Mammary epithelial cell (primary cell): ENCODE results near the gene CHPF.

Source experiments
- EZH2 ChIP-seq: IDR thresholded peaks from 2 replicates; pipeline ENCODE4 v1.6.1; 2012; ENCODE audit warnings: low read length, inconsistent platforms, borderline replicate concordance
- TF ChIP-seq, protein P1 (sequence below), 2 donors: IDR thresholded peaks in 1 of 2; conservative IDR thresholded peaks in 1 of 2; 2 replicates each; pipeline ENCODE4 v1.5.1; 2011 to 2012; ENCODE audit warnings: inconsistent platforms in 2 of 2, low read length in 2 of 2, mild to moderate bottlenecking in 2 of 2, control low read depth in 1 of 2, low read depth in 1 of 2; ENCODE audit not compliant: insufficient read depth in 1 of 2; ENCODE audit errors: extremely low read depth in 1 of 2

DNA sequence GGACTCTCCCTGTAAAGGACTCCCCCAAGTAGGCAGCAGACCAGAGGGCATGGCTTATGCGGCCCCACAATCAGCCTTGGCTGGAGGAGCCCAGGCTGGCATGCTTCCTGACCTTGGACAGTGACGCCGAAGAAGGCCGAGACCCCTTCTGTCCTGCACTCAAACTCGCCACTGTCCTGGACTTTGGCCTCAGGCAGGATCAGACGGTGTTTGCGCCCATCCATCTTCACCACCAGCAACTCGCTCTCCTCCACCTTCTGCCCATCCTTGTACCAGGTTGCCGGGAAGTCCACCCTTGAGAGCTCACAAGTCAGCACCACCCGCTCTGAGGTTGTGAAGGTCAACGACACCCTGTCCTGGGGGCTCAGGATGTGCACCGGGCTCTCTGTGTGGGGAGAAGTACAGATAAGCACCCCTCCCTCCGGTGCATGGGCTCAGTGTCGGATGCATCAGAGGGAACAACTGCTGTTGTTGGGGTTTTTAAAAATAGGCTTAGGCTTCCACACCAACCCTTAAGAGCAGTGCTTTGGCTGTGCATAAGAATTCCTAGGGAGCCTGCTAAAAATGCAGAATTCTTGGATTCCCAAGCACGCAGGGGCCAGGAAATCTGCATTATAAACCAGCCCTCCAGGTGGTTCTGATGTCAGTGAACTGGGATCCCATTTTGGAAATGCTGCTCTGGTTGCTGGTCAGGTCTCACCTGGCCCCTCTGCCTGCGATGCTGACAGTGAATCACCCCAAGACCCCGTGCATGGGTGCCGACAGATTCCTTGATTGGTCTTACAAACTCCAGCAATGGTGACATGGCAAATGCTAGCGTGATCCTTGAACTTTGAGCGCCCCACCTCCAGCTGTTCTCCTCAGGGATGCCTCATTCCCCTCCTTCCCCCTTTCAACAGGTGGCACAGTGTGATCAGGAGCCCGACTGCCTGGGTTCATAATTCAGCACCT, 21.8 kb upstream of the CHPF start:
- TF ChIP-seq, protein P1, sequence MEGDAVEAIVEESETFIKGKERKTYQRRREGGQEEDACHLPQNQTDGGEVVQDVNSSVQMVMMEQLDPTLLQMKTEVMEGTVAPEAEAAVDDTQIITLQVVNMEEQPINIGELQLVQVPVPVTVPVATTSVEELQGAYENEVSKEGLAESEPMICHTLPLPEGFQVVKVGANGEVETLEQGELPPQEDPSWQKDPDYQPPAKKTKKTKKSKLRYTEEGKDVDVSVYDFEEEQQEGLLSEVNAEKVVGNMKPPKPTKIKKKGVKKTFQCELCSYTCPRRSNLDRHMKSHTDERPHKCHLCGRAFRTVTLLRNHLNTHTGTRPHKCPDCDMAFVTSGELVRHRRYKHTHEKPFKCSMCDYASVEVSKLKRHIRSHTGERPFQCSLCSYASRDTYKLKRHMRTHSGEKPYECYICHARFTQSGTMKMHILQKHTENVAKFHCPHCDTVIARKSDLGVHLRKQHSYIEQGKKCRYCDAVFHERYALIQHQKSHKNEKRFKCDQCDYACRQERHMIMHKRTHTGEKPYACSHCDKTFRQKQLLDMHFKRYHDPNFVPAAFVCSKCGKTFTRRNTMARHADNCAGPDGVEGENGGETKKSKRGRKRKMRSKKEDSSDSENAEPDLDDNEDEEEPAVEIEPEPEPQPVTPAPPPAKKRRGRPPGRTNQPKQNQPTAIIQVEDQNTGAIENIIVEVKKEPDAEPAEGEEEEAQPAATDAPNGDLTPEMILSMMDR (conservative IDR thresholded peaks at IDR 0.05 in 1 of 2, IDR thresholded peaks at IDR 0.05 in 1 of 2; ENCODE audit: extremely low read depth in 1 of 2, insufficient read depth in 1 of 2, low read depth in 1 of 2, low read length in 2 of 2) = no peak
- TF ChIP-seq EZH2 = no peak
